ENCODE results near the gene HAUS8.

DNA sequence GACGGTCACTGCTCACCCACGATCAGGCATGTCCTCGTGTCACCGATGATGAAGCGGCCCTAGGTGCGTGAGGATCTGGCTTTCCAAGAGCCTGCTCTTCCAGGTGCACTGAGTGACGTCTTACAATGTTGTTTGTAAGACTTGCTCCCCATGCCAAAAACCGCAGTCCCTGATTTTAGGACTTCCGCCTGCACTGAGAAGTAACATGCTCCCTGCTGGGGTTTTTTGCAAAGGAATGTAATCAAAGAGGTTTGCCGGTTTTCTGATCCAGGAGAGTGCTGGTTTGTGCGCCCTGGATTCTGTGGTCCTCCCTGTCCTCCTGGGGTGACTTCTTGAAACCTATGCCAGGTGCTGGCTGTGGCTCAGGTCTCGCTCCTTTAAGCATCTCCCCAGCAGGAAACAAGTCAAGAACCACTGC, 39.2 kb upstream of the HAUS8 start:
- no peak for TF ChIP-seq CTCF (IDR thresholded peaks at IDR 0.05; ENCODE audit: low read depth, low read length, poor library complexity, severe bottlenecking)
- no peak for TF ChIP-seq EZH2phosphoT487 (IDR thresholded peaks at IDR 0.05; ENCODE audit: borderline replicate concordance, low read length)
